PFSK-1 (cell line): ENCODE data around the gene BMP15.

Experiments
- POLR2AphosphoS5 ChIP-seq: IDR thresholded peaks from 2 replicates; pipeline ENCODE4 v1.6.1; 2012; ENCODE audit warnings: low read depth, mild to moderate bottlenecking, control low read depth, low read length, moderate library complexity
- SIN3A ChIP-seq: IDR thresholded peaks from 2 replicates; pipeline ENCODE4 v1.6.1; 2012; ENCODE audit warnings: mild to moderate bottlenecking, low read length, moderate library complexity, borderline replicate concordance; ENCODE audit not compliant: insufficient read depth
- TAF1 ChIP-seq: IDR thresholded peaks from 2 replicates; pipeline ENCODE4 v1.6.1; 2012; ENCODE audit warnings: low read length, control low read depth, borderline replicate concordance; ENCODE audit not compliant: insufficient read depth
- TF ChIP-seq, protein P1 (sequence below), 2 experiments: IDR thresholded peaks; 2 replicates each; pipeline versions ENCODE4 v1.6.1 to v1.8.0; 2011 to 2012; ENCODE audit warnings: low read depth in 2 of 2, low read length in 2 of 2, control low read depth in 1 of 2, inconsistent platforms in 1 of 2, mild to moderate bottlenecking in 1 of 2, moderate library complexity in 1 of 2; ENCODE audit not compliant: insufficient read depth in 1 of 2

DNA sequence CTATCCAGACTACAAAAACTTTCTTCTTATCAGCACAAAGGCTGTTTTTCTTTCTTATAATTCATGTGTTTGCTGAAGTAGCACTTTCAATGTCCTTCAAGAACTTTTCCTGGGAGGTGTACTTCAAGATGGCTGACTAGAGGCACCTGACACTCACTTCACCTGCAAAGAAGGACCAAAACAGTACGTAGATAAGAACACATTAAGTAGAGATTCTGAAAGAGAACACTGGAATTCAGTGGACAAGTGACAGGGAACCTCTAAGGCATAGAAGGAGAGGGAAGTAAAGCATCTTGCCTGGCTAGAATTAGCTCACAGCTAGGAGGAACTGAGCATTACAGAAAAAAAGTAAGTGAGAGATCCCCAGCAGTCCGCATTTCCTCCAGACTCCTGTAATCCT, 21.7 kb upstream of the BMP15 start:
- no peak for TF ChIP-seq POLR2AphosphoS5
- TF ChIP-seq SIN3A = no peak
- TF ChIP-seq, protein P1, sequence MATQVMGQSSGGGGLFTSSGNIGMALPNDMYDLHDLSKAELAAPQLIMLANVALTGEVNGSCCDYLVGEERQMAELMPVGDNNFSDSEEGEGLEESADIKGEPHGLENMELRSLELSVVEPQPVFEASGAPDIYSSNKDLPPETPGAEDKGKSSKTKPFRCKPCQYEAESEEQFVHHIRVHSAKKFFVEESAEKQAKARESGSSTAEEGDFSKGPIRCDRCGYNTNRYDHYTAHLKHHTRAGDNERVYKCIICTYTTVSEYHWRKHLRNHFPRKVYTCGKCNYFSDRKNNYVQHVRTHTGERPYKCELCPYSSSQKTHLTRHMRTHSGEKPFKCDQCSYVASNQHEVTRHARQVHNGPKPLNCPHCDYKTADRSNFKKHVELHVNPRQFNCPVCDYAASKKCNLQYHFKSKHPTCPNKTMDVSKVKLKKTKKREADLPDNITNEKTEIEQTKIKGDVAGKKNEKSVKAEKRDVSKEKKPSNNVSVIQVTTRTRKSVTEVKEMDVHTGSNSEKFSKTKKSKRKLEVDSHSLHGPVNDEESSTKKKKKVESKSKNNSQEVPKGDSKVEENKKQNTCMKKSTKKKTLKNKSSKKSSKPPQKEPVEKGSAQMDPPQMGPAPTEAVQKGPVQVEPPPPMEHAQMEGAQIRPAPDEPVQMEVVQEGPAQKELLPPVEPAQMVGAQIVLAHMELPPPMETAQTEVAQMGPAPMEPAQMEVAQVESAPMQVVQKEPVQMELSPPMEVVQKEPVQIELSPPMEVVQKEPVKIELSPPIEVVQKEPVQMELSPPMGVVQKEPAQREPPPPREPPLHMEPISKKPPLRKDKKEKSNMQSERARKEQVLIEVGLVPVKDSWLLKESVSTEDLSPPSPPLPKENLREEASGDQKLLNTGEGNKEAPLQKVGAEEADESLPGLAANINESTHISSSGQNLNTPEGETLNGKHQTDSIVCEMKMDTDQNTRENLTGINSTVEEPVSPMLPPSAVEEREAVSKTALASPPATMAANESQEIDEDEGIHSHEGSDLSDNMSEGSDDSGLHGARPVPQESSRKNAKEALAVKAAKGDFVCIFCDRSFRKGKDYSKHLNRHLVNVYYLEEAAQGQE (IDR thresholded peaks at IDR 0.05; ENCODE audit: insufficient read depth in 1 of 2, low read depth in 2 of 2, low read length in 2 of 2) = no peak
- no peak for TF ChIP-seq TAF1
